GM06990 (cell line): ENCODE results near the gene SLC12A7.
"Not testable (repeated sequence)": the region's sequence is repeated elsewhere in the genome, so short reads cannot be mapped to it uniquely, and the experiment has no call there.

ENCODE experiments used
- DNase-seq: peaks from one replicate; pipeline ENCODE4 v3.0.0-alpha.2; 2011; ENCODE audit not compliant: insufficient read length; ENCODE audit errors: extremely low read depth
- H3K27me3 ChIP-seq: replicated peaks from 2 replicates; pipeline ENCODE4 v1.6.0; 2011; ENCODE audit warnings: low read length; ENCODE audit not compliant: control insufficient read depth, insufficient read depth
- H3K36me3 ChIP-seq: 2 replicates; pipeline ENCODE4 v1.5.1; 2011; ENCODE audit warnings: low read length; ENCODE audit not compliant: control insufficient read depth, insufficient read depth
- H3K4me3 ChIP-seq: replicated peaks from 2 replicates; pipeline ENCODE4 v1.5.1; 2011; ENCODE audit warnings: low read depth, mild to moderate bottlenecking, control low read depth, low read length
- CTCF ChIP-seq: IDR thresholded peaks from 2 replicates; pipeline ENCODE4 v1.5.1; 2011; ENCODE audit warnings: low read length, control low read depth, mild to moderate bottlenecking, inconsistent platforms; ENCODE audit not compliant: insufficient read depth, poor library complexity, severe bottlenecking

SLC12A7 gene

GRCh38 chr5:1088031-1088430 lies 23.8 kb downstream of the SLC12A7 start:
- no peak for TF ChIP-seq CTCF
- no peak for DNase-seq
- Histone ChIP-seq H3K4me3 (no peak overlapping the region), H3K27me3 (no peaks in the 10 kb centered on the region), H3K36me3 (no peaks in the 10 kb centered on the region)

- DNase-seq = no peak
- Histone ChIP-seq H3K36me3 (no peaks in the 10 kb centered on the region), H3K27me3 (no peaks in the 10 kb centered on the region), H3K4me3 (no peak overlapping the region)
- no peak for TF ChIP-seq CTCF
Observed at GRCh38 chr5:1087428-1087827, 24.4 kb downstream of the SLC12A7 start.

- H3K27me3 ChIP-seq = no peaks in the 10 kb centered on the region
- no peak for DNase-seq
- TF ChIP-seq CTCF = no peak
- no peak overlapping the region for H3K4me3 ChIP-seq
- H3K36me3 ChIP-seq = no peaks in the 10 kb centered on the region
Observed at GRCh38 chr5:1086871-1087270, 25.0 kb downstream of the SLC12A7 start.

GRCh38 chr5:1086137-1086536 lies 25.7 kb downstream of the SLC12A7 start:
- TF ChIP-seq CTCF = no peak
- Histone ChIP-seq H3K27me3 (no peaks in the 10 kb centered on the region), H3K36me3 (no peaks in the 10 kb centered on the region), H3K4me3 (no peak overlapping the region)
- no peak for DNase-seq

- no peak for DNase-seq
- H3K4me3 ChIP-seq = no peak overlapping the region
- TF ChIP-seq CTCF = no peak
- no peaks in the 10 kb centered on the region for H3K36me3 ChIP-seq
- no peaks in the 10 kb centered on the region for H3K27me3 ChIP-seq
Observed at GRCh38 chr5:1085391-1085790, 26.5 kb downstream of the SLC12A7 start.

- no peak for TF ChIP-seq CTCF
- DNase-seq = no peak
- Histone ChIP-seq H3K4me3 (no peak overlapping the region), H3K36me3 (no peaks in the 10 kb centered on the region), H3K27me3 (no peaks in the 10 kb centered on the region)
Observed at GRCh38 chr5:1083823-1084605, 27.8 kb downstream of the SLC12A7 start.

- not testable (repeated sequence) for DNase-seq, H3K4me3 ChIP-seq, H3K27me3 ChIP-seq, H3K36me3 ChIP-seq
Observed at GRCh38 chr5:1083026-1083425, 28.8 kb downstream of the SLC12A7 start.
